Lung (tissue), 12 donors: Measurements from ENCODE around the gene NCAPH2. TPM values are rescaled to one million over a fixed set of nuclear protein-coding genes. Genes with fewer than 3 reads are reported as not detected.

Source experiments
- ATAC-seq: fragments of 200-7000 bp; cut with Tn5 transposase; one replicate; pipeline ENCODE4 v1.9.1; 2020; ENCODE audit warnings: moderate number of reproducible peaks; ENCODE audit not compliant: insufficient read depth, low FRiP score
- DNase-seq, 3 donors: peaks; one replicate each; pipeline ENCODE4 v3.0.0-alpha.2; 2013 to 2017
- H3K27ac ChIP-seq, 2 donors: one replicate each; pipeline ENCODE4 v1.5.1; 2013; ENCODE audit warnings: mild to moderate bottlenecking in 2 of 2, moderate library complexity in 2 of 2, control low read depth in 1 of 2, inconsistent platforms in 1 of 2, low read depth in 1 of 2, low read length in 1 of 2
- H3K27me3 ChIP-seq, 3 donors: one replicate each; pipeline ENCODE4 v1.5.1; 2013; ENCODE audit warnings: low read length in 2 of 3; ENCODE audit not compliant: control insufficient read depth in 3 of 3, insufficient read depth in 3 of 3
- H3K36me3 ChIP-seq, 4 donors: one replicate each; pipeline ENCODE4 v1.5.1; 2013; ENCODE audit warnings: low read length in 4 of 4, mild to moderate bottlenecking in 1 of 4, moderate library complexity in 1 of 4; ENCODE audit not compliant: control insufficient read depth in 4 of 4, insufficient read depth in 4 of 4
- H3K4me1 ChIP-seq, 5 donors: one replicate each; pipeline ENCODE4 v1.5.1; 2013; ENCODE audit warnings: low read length in 5 of 5, mild to moderate bottlenecking in 2 of 5, moderate library complexity in 1 of 5; ENCODE audit not compliant: control insufficient read depth in 5 of 5, insufficient read depth in 5 of 5
- H3K4me3 ChIP-seq: one replicate; pipeline ENCODE4 v1.5.1; 2013; ENCODE audit warnings: mild to moderate bottlenecking, control low read depth, moderate library complexity
- H3K9ac ChIP-seq, 2 donors: one replicate each; pipeline ENCODE4 v1.5.1; 2013; ENCODE audit warnings: low read length in 2 of 2, control low read depth in 1 of 2; ENCODE audit not compliant: insufficient read depth in 1 of 2
- H3K9me3 ChIP-seq, 4 donors: one replicate each; pipeline ENCODE4 v1.5.1; 2013; ENCODE audit warnings: low read length in 3 of 4, mild to moderate bottlenecking in 1 of 4, moderate library complexity in 1 of 4; ENCODE audit not compliant: control insufficient read depth in 4 of 4, insufficient read depth in 3 of 4
- WGBS, 2 donors: extraction: QIAGEN DNeasy Blood & Tissue Kit; methylation state at CpG; one replicate each; pipeline ENCODE4 v1.1.7; 2013; 5-methylcytosine and 5-hydroxymethylcytosine counted together
- polyA plus RNA-seq, 2 donors: library from polyadenylated mRNA; stranded (reverse); fragments of 200-250 nt; gene quantifications; one replicate each; pipeline ENCODE4 v1.2.1, GENCODE V29; 2013
- total RNA-seq, 2 donors: library from RNA; depleted of rRNA in 1 of 2; stranded (reverse); fragments of >200 nt in 1 of 2; gene quantifications; one replicate each; pipeline ENCODE4 v1.2.1, GENCODE V29; 2014 to 2021
- TF ChIP-seq, protein P1 (sequence below): IDR thresholded peaks from 2 replicates; pipeline ENCODE4 v1.5.1; 2012; ENCODE audit warnings: mild to moderate bottlenecking; ENCODE audit errors: control extremely low read depth, extremely low read depth
- donor health status: control.
- donor health status: control.
- donor health status: Bipolar disorder and iron deficiency.
- donor health status: healthy.
- donor health status: DM: yes; HTN: yes; CAD: no.

NCAPH2 gene
- total and polyA plus RNA-seq, 4 donors = 27.8 to 64.4 (median 43.2) TPM

- Histone ChIP-seq H3K9ac (no peak overlapping the region), H3K36me3 (no peaks in the 10 kb centered on the region)
- ATAC-seq = no peak
These were observed 40.3 kb downstream of the NCAPH2 start for GRCh38 chr22:50548040-50548920.

GRCh38 chr22:50548921-50549790, 41.1 kb downstream of the NCAPH2 start:
- 62 to 64% methylated on average over 64 to 68 of the region's 68 CpGs for WGBS, 2 donors
- no peaks in the 10 kb centered on the region for H3K36me3 ChIP-seq
- no peak overlapping the region for H3K4me3 ChIP-seq
- TF ChIP-seq, protein P1, sequence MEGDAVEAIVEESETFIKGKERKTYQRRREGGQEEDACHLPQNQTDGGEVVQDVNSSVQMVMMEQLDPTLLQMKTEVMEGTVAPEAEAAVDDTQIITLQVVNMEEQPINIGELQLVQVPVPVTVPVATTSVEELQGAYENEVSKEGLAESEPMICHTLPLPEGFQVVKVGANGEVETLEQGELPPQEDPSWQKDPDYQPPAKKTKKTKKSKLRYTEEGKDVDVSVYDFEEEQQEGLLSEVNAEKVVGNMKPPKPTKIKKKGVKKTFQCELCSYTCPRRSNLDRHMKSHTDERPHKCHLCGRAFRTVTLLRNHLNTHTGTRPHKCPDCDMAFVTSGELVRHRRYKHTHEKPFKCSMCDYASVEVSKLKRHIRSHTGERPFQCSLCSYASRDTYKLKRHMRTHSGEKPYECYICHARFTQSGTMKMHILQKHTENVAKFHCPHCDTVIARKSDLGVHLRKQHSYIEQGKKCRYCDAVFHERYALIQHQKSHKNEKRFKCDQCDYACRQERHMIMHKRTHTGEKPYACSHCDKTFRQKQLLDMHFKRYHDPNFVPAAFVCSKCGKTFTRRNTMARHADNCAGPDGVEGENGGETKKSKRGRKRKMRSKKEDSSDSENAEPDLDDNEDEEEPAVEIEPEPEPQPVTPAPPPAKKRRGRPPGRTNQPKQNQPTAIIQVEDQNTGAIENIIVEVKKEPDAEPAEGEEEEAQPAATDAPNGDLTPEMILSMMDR = no peak
- H3K27ac ChIP-seq = no peak overlapping the region
- peaks cover 4 to 53% (median 34%) of the 10 kb centered on the region in 3 donors for H3K27me3 ChIP-seq
- H3K4me1 ChIP-seq = peaks cover 0 to 19% (median 0%) of the 10 kb centered on the region in 5 donors
- H3K9ac ChIP-seq = no peak overlapping the region
- DNase-seq = no peak
- H3K9me3 ChIP-seq = no peaks in the 10 kb centered on the region
- ATAC-seq = no peak

More at GRCh38 chr22:50548040-50548920, 40.3 kb downstream of the NCAPH2 start:
- peaks cover 0 to 21% (median 0%) of the 10 kb centered on the region in 5 donors for H3K4me1 ChIP-seq
- no peaks in the 10 kb centered on the region for H3K9me3 ChIP-seq
- DNase-seq = no peak
- H3K27ac ChIP-seq = no peak overlapping the region
- no peak overlapping the region for H3K4me3 ChIP-seq
- 12% methylated on average over 32 to 56 of the region's 56 CpGs for WGBS, 2 donors
- TF ChIP-seq, protein P1 = no peak
- peaks cover 4 to 53% (median 34%) of the 10 kb centered on the region in 3 donors for H3K27me3 ChIP-seq

GRCh38 chr22:50550395-50550794, 42.4 kb downstream of the NCAPH2 start:
- H3K27me3 ChIP-seq = peaks cover 4 to 43% (median 23%) of the 10 kb centered on the region in 3 donors

More at GRCh38 chr22:50550395-50550794, 42.4 kb downstream of the NCAPH2 start:
- 93 to 94% methylated on average over 8 of the region's 8 CpGs for WGBS, 2 donors
- no peak for DNase-seq
- no peak for ATAC-seq
- TF ChIP-seq, protein P1 = no peak
- peaks cover 0 to 11% (median 0%) of the 10 kb centered on the region in 5 donors for H3K4me1 ChIP-seq
- H3K9me3 ChIP-seq = no peaks in the 10 kb centered on the region
- H3K9ac ChIP-seq = no peak overlapping the region
- H3K36me3 ChIP-seq = no peaks in the 10 kb centered on the region
- H3K27ac ChIP-seq = no peak overlapping the region
- H3K4me3 ChIP-seq = no peak overlapping the region
